HEK293T (cell line): ENCODE data around the gene DNAJC15.

Source experiments
- BHLHE40 ChIP-seq: fragments of 450-650 bp; IDR thresholded peaks from 2 replicates; pipeline ENCODE4 v1.6.1; 2016; ENCODE audit warnings: mild to moderate bottlenecking, moderate library complexity, borderline replicate concordance
- NFRKB ChIP-seq: fragments of 450-650 bp; IDR thresholded peaks from 2 replicates; pipeline ENCODE4 v1.6.1; 2016; ENCODE audit warnings: mild to moderate bottlenecking, moderate library complexity
- SP1 ChIP-seq: fragments of 450-650 bp; IDR thresholded peaks from 2 replicates; pipeline ENCODE4 v1.6.1; 2017
- SUZ12 ChIP-seq: fragments of 450-650 bp; IDR thresholded peaks from 2 replicates; pipeline ENCODE4 v1.6.1; 2016; ENCODE audit warnings: mild to moderate bottlenecking

DNA sequence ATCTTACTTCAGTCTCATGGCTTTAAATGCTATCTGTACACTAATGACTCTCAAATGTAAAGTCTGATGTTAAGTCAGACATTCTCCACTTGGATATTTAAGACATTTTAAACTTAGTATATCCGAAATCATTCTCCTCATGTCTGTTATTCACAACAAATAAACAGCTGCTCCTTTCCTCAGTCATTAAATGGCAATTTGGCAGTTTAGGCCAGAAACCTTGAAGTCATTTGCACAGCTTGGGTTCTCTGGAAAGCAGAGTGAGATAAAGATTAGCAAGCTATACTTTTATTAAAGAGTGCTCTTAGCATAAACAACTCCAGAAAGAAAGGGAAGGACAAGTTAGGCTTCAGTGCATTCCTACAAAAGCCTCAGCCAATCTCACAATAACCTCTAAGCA is 53.7 kb downstream of the DNAJC15 start:
- TF ChIP-seq NFRKB (no peak), SUZ12 (no peak), BHLHE40 (no peak), SP1 (no peak)
